ENCODE results near the gene VWA8. TPM values are rescaled to one million over a fixed set of nuclear protein-coding genes. Genes with fewer than 3 reads are reported as not detected.
"Not testable (repeated sequence)": the region's sequence is repeated elsewhere in the genome, so short reads cannot be mapped to it uniquely, and the experiment has no call there.

VWA8 gene
- total RNA-seq, 4 donors from 2014 or later: 19.5 to 26.2 (median 21.6) TPM

DNA sequence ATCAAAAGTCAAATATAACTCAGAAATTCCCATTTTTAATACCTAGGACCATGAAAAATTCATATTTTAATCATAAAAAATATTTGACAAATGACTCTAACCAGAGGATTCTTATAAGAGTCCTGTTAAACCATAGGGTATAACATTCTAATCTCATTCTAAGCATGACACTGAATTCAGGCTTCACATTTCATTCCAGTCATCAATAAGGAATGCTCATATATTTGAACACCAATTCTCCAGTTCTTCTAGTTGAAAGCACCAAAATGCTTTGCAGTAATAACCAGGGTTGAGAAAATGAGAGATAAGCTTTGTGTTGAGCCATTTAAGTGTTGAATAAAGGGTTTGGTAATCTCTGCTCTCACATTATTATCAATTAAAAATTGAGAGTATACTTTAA, 147.5 kb downstream of the VWA8 start:
- H3K9me3 ChIP-seq: no peaks in the 10 kb centered on the region
- peaks cover 4 to 17% (median 13%) of the 10 kb centered on the region in 4 donors for H3K4me1 ChIP-seq
- H3K36me3 ChIP-seq: peaks cover 0 to 33% (median 18%) of the 10 kb centered on the region in 4 donors
- no peaks in the 10 kb centered on the region for H3K27me3 ChIP-seq
- intact Hi-C loops (cut with DNase I): no loop called here
- no peak for DNase-seq (ENCODE audit: extremely low spot score)
- no peak for TF ChIP-seq EP300 (IDR thresholded peaks at IDR 0.05)
- H3K4me3 ChIP-seq: no peak overlapping the region
- H3K27ac ChIP-seq (replicated peaks in 1 of 4): no peak overlapping the region

DNA sequence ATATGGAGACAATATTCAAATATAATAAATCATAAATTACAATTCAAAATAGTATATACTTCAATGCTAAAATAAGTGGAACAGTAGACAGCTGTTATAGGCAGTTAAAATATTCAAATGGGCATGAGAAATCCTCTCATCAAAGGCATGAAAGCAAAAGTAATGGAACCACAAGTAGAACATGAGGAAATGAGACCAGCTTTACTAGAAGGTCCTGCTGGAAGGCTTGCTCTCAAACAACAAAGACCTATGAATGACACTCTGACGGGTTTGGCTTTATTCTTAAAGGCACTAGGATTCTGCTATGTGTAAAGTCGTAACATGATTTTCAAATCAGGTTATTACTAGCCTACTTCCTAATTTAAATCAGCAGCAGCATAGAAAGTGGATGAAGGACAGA, 148.1 kb downstream of the VWA8 start:
- intact Hi-C loops (cut with DNase I): no loop called here
- Histone ChIP-seq H3K4me3 (no peak overlapping the region), H3K4me1 (peaks cover 4 to 17% (median 13%) of the 10 kb centered on the region in 4 donors), H3K36me3 (peaks cover 0 to 27% (median 14%) of the 10 kb centered on the region in 4 donors), H3K9me3 (no peaks in the 10 kb centered on the region), H3K27ac (replicated peaks in 1 of 4) (no peak overlapping the region), H3K27me3 (no peaks in the 10 kb centered on the region)
- 93% methylated on average over 2 of the region's 2 CpGs for WGBS
- TF ChIP-seq EP300 (IDR thresholded peaks at IDR 0.05): no peak
- no peak for TF ChIP-seq POLR2A (IDR thresholded peaks at IDR 0.05; ENCODE audit: low read depth)
- no peak for DNase-seq (ENCODE audit: extremely low spot score)

DNA sequence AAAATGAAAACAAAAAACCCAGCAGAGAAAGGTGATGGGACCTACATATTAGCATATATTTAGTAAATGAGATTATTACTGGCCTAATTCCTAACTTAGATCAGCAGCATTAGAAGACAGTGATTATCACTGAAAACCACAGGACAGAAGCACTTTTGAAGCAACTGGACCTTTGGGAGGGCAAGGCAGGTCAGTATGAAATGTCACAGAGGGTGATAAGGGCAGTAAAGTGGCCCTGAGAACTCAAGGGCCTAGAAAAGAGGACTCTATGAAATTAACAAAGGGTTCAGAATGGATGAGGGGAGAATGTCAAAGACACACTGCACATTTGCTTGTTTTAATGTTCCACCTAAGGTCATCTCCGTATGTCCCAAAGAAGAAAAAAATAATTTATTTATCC, 148.7 kb downstream of the VWA8 start:
- H3K27ac ChIP-seq (replicated peaks in 1 of 4): peak overlapping the region in 3 of 4 donors; percentile 3 to 44 (median 7)
- WGBS: 100% methylated on average over 1 of the region's 1 CpG

DNA sequence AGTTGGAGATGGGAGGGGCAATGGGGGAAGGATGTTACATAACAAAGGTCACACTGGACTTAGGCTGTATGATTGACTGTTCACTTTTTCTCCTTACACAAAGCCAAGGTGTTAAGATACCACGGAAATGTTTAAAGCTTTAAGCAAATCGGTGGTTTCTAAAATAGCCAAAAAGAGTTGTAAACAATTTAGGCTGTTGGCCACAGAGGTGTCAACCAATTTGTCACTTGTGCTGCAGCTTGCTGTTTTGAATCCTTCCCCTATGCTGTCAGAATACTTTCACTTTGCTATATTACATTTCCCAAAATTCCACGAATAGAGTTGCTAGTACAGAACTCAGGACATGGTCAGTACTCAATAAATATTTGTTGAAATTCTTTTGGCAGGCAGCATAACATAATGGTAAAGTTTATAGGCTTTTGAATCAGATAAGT, 149.3 kb downstream of the VWA8 start:
- Histone ChIP-seq H3K27me3 (no peaks in the 10 kb centered on the region), H3K27ac (replicated peaks in 1 of 4) (peak overlapping the region; percentile 3 to 44 (median 15))
- WGBS: 33% methylated on average over 3 of the region's 3 CpGs

More for the DNA sequence above, 148.7 kb downstream of the VWA8 start:
- DNase-seq (ENCODE audit: extremely low spot score): no peak
- Histone ChIP-seq H3K9me3 (no peaks in the 10 kb centered on the region), H3K36me3 (peaks cover 0 to 30% (median 11%) of the 10 kb centered on the region in 4 donors), H3K4me1 (peaks cover 4 to 17% (median 13%) of the 10 kb centered on the region in 4 donors), H3K4me3 (no peak overlapping the region), H3K27me3 (no peaks in the 10 kb centered on the region)
- TF ChIP-seq POLR2AphosphoS5 (IDR thresholded peaks at IDR 0.05) (no peak), EP300 (IDR thresholded peaks at IDR 0.05) (no peak), POLR2A (IDR thresholded peaks at IDR 0.05; ENCODE audit: low read depth) (no peak)
- TF ChIP-seq, protein P1, sequence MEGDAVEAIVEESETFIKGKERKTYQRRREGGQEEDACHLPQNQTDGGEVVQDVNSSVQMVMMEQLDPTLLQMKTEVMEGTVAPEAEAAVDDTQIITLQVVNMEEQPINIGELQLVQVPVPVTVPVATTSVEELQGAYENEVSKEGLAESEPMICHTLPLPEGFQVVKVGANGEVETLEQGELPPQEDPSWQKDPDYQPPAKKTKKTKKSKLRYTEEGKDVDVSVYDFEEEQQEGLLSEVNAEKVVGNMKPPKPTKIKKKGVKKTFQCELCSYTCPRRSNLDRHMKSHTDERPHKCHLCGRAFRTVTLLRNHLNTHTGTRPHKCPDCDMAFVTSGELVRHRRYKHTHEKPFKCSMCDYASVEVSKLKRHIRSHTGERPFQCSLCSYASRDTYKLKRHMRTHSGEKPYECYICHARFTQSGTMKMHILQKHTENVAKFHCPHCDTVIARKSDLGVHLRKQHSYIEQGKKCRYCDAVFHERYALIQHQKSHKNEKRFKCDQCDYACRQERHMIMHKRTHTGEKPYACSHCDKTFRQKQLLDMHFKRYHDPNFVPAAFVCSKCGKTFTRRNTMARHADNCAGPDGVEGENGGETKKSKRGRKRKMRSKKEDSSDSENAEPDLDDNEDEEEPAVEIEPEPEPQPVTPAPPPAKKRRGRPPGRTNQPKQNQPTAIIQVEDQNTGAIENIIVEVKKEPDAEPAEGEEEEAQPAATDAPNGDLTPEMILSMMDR (IDR thresholded peaks at IDR 0.05): no peak
- intact Hi-C loops (cut with DNase I): no loop called here

DNA sequence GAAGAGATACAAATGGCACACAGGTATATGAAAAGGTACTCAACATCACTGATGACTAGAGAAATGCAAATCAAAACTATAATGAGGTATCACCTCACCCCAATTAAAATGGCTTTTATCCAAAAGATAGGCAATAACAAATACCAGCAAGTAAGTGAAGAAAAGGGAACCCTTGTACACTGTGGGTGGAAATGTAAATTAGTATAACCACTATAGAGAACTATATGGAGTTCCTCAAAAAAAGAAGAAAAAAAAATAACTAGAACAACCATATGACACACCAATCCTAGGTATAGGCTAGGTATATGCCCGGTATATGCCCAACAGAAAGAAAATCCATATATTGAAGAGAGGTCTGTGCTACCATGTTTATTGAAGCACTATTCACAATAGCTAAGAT, 150.9 kb downstream of the VWA8 start:
- intact Hi-C loops (cut with DNase I): no loop called here
- TF ChIP-seq EP300 (IDR thresholded peaks at IDR 0.05) (no peak), POLR2AphosphoS5 (IDR thresholded peaks at IDR 0.05) (no peak), POLR2A (IDR thresholded peaks at IDR 0.05; ENCODE audit: low read depth) (no peak)
- TF ChIP-seq, protein P1 (IDR thresholded peaks at IDR 0.05): no peak
- WGBS: 81% methylated on average over 1 of the region's 1 CpG
- DNase-seq (ENCODE audit: extremely low spot score): no peak
- H3K4me3 ChIP-seq: no peak overlapping the region
- peaks cover 4 to 17% (median 13%) of the 10 kb centered on the region in 4 donors for H3K4me1 ChIP-seq
- peaks cover 0 to 33% (median 5%) of the 10 kb centered on the region in 4 donors for H3K36me3 ChIP-seq
- no peaks in the 10 kb centered on the region for H3K27me3 ChIP-seq
- H3K9me3 ChIP-seq: no peaks in the 10 kb centered on the region
- no peak overlapping the region for H3K27ac ChIP-seq (replicated peaks in 1 of 4)

More for the DNA sequence above, 149.3 kb downstream of the VWA8 start:
- Histone ChIP-seq H3K4me3 (peak overlapping the region in 3 of 4 donors; percentile 7 to 23 (median 20)), H3K4me1 (peaks cover 4 to 17% (median 13%) of the 10 kb centered on the region in 4 donors), H3K9me3 (no peaks in the 10 kb centered on the region), H3K36me3 (peaks cover 0 to 32% (median 11%) of the 10 kb centered on the region in 4 donors)
- DNase-seq (ENCODE audit: extremely low spot score): no peak
- TF ChIP-seq POLR2AphosphoS5 (IDR thresholded peaks at IDR 0.05) (no peak), POLR2A (IDR thresholded peaks at IDR 0.05; ENCODE audit: low read depth) (no peak), EP300 (IDR thresholded peaks at IDR 0.05) (no peak)
- TF ChIP-seq, protein P1 (IDR thresholded peaks at IDR 0.05): no peak
- intact Hi-C loops (cut with DNase I): no loop called here

DNA sequence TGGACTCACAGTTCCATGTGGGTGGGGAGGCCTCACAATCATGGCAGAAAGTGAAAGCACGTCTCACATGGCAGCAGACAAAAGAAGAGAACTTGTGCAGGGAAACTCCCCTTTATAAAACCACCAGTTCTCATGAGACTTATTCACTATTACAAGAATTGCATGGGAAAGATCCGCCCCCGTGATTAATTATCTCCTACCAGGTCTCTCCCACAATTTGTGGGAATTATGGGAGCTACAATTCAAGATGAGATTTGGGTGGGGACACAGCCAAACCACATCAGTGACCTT, 157.5 kb downstream of the VWA8 start:
- WGBS: 96% methylated on average over 3 of the region's 3 CpGs
- not testable (repeated sequence) for H3K27ac ChIP-seq (replicated peaks in 1 of 4); DNase-seq (ENCODE audit: extremely low spot score)

More for the DNA sequence above, 157.5 kb downstream of the VWA8 start:
- peaks cover 0 to 33% (median 10%) of the 10 kb centered on the region in 4 donors for H3K36me3 ChIP-seq
- H3K9me3 ChIP-seq; intact Hi-C loops (cut with DNase I); H3K27me3 ChIP-seq; H3K4me3 ChIP-seq; H3K4me1 ChIP-seq: not testable (repeated sequence)
